ENCODE results near the gene SLC35F6. TPM values are rescaled to one million over a fixed set of nuclear protein-coding genes. Genes with fewer than 3 reads are reported as not detected.
"Not testable (repeated sequence)": the region's sequence is repeated elsewhere in the genome, so short reads cannot be mapped to it uniquely, and the experiment has no call there.

The SLC35F6 gene
- total RNA-seq, 1 experiment from 2014 or later, result 27.5 TPM

- DNase-seq (ENCODE audit: low spot score), result no peak
- in situ Hi-C loops (cut with HindIII; ENCODE audit: low sequenced_read_pairs), result no loop called here
Observed at GRCh38 chr2:26809876-26810577, 45.9 kb downstream of the SLC35F6 start.

- in situ Hi-C loops (cut with HindIII; ENCODE audit: low sequenced_read_pairs), result no loop called here
Observed at GRCh38 chr2:26811261-26811660, 47.2 kb downstream of the SLC35F6 start.

GRCh38 chr2:26811791-26812694 is 48.0 kb downstream of the SLC35F6 start:
- in situ Hi-C loops (cut with HindIII; ENCODE audit: low sequenced_read_pairs), result no loop called here
- no peak for DNase-seq (ENCODE audit: low spot score)

More at GRCh38 chr2:26811261-26811660, 47.2 kb downstream of the SLC35F6 start:
- no peak for DNase-seq (ENCODE audit: low spot score)

- in situ Hi-C loops (cut with HindIII; ENCODE audit: low sequenced_read_pairs), result no loop called here
- DNase-seq (ENCODE audit: low spot score), result no peak
Observed at GRCh38 chr2:26812731-26813130, 48.6 kb downstream of the SLC35F6 start.

- DNase-seq (ENCODE audit: low spot score); in situ Hi-C loops (cut with HindIII; ENCODE audit: low sequenced_read_pairs): not testable (repeated sequence)
Observed at GRCh38 chr2:26814072-26814765, 50.1 kb downstream of the SLC35F6 start.

GRCh38 chr2:26816893-26817292 is 52.8 kb downstream of the SLC35F6 start:
- DNase-seq (ENCODE audit: low spot score), result no peak
- in situ Hi-C loops (cut with HindIII; ENCODE audit: low sequenced_read_pairs), result no loop called here

- in situ Hi-C loops (cut with HindIII; ENCODE audit: low sequenced_read_pairs), result no loop called here
Observed at GRCh38 chr2:26818255-26818654, 54.2 kb downstream of the SLC35F6 start.

GRCh38 chr2:26818972-26819371 is 54.9 kb downstream of the SLC35F6 start:
- in situ Hi-C loops (cut with HindIII; ENCODE audit: low sequenced_read_pairs), result no loop called here

More at GRCh38 chr2:26818255-26818654, 54.2 kb downstream of the SLC35F6 start:
- no peak for DNase-seq (ENCODE audit: low spot score)

GRCh38 chr2:26820932-26821331 is 56.8 kb downstream of the SLC35F6 start:
- no peak for DNase-seq (ENCODE audit: low spot score)
- in situ Hi-C loops (cut with HindIII; ENCODE audit: low sequenced_read_pairs), result no loop called here

More at GRCh38 chr2:26818972-26819371, 54.9 kb downstream of the SLC35F6 start:
- DNase-seq (ENCODE audit: low spot score), result no peak

GRCh38 chr2:26822877-26823276 is 58.8 kb downstream of the SLC35F6 start:
- in situ Hi-C loops (cut with HindIII; ENCODE audit: low sequenced_read_pairs), result no loop called here
- DNase-seq (ENCODE audit: low spot score), result no peak

Other genes with a start within 250 kb of the SLC35F6 start
- gene CIB4, start 122.9 kb upstream of the SLC35F6 start, total RNA-seq (2014; rRNA removed; shearing (Covaris generic)), result not detected in 2 replicates
- not detected in 2 replicates for gene KCNK3, start 71.6 kb upstream of the SLC35F6 start, total RNA-seq (2014; rRNA removed; shearing (Covaris generic))
- gene CENPA, start 21.8 kb downstream of the SLC35F6 start, total RNA-seq (2014; rRNA removed; shearing (Covaris generic)), result 42.0 and 59.8 TPM in 2 replicates
- 4.4 and 4.8 TPM in 2 replicates for gene DPYSL5, start 83.8 kb downstream of the SLC35F6 start, total RNA-seq (2014; rRNA removed; shearing (Covaris generic))
- gene MAPRE3, start 206.4 kb downstream of the SLC35F6 start, total RNA-seq (2014; rRNA removed; shearing (Covaris generic)), result 2.3 and 4.2 TPM in 2 replicates